ENCODE results near the gene FAM111B. TPM values are rescaled to one million over a fixed set of nuclear protein-coding genes. Genes with fewer than 3 reads are reported as not detected.

The FAM111B gene
- total RNA-seq, 1 donor from 2014 or later, result 13.1 TPM

DNA sequence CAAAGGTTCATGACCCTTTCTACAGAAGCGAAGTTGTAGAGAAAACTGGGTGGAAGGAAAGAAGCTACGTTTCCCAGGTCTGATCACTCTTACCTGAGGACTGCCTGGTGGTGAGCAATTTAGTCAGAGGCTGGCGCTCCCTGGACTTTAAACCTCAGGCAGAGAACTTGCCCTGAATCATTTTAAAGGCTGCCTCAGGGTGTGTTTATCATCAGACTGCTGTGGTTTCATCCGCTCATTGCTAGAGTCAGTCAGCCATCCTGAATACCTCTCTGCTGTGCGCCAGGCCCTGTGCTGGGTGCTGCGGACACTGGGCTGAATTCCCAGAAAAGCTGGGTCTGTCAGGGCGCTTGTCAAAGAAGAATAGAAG is 67.6 kb downstream of the FAM111B start:
- no peak overlapping the region for H3K9ac ChIP-seq
- H2AFZ ChIP-seq (replicated peaks), result no peak overlapping the region
- peaks cover 31% of the 10 kb centered on the region for H3K36me3 Mint-ChIP-seq
- no peaks in the 10 kb centered on the region for H3K27me3 ChIP-seq
- peaks cover 6% of the 10 kb centered on the region for H3K9me3 Mint-ChIP-seq
- peaks cover 55% of the 10 kb centered on the region for H3F3A ChIP-seq (ENCODE audit: low read depth)
- H3K9me3 ChIP-seq (ENCODE audit: low read depth), result no peaks in the 10 kb centered on the region
- peak overlapping the region; percentile 89 for H3K4me3 ChIP-seq
- peaks cover 15% of the 10 kb centered on the region for H3K27me3 Mint-ChIP-seq (ENCODE audit: insufficient read depth, low read depth)
- H4K20me1 ChIP-seq (ENCODE audit: low read depth), result peaks cover 60% of the 10 kb centered on the region
- peak overlapping the region; percentile 99 for H3K4me3 Mint-ChIP-seq
- H3K27ac ChIP-seq, result peak overlapping the region; percentile 63
- TF ChIP-seq EZH2 (IDR thresholded peaks at IDR 0.05) (no peak), EZH2phosphoT487 (IDR thresholded peaks at IDR 0.05) (no peak)
- TF ChIP-seq, protein P1, sequence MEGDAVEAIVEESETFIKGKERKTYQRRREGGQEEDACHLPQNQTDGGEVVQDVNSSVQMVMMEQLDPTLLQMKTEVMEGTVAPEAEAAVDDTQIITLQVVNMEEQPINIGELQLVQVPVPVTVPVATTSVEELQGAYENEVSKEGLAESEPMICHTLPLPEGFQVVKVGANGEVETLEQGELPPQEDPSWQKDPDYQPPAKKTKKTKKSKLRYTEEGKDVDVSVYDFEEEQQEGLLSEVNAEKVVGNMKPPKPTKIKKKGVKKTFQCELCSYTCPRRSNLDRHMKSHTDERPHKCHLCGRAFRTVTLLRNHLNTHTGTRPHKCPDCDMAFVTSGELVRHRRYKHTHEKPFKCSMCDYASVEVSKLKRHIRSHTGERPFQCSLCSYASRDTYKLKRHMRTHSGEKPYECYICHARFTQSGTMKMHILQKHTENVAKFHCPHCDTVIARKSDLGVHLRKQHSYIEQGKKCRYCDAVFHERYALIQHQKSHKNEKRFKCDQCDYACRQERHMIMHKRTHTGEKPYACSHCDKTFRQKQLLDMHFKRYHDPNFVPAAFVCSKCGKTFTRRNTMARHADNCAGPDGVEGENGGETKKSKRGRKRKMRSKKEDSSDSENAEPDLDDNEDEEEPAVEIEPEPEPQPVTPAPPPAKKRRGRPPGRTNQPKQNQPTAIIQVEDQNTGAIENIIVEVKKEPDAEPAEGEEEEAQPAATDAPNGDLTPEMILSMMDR (IDR thresholded peaks at IDR 0.05), result no peak
- peak overlapping the region; percentile 95 for H3K27ac Mint-ChIP-seq
- peaks cover 56% of the 10 kb centered on the region for H3K4me1 Mint-ChIP-seq
- H3K4me2 ChIP-seq, result peak overlapping the region; percentile 98
- peaks cover 65% of the 10 kb centered on the region for H3K4me1 ChIP-seq
- peaks cover 76% of the 10 kb centered on the region for H3K79me2 ChIP-seq (ENCODE audit: low read depth)
- H3K36me3 ChIP-seq, result no peaks in the 10 kb centered on the region
- no peak for DNase-seq (ENCODE audit: low spot score)

DNA sequence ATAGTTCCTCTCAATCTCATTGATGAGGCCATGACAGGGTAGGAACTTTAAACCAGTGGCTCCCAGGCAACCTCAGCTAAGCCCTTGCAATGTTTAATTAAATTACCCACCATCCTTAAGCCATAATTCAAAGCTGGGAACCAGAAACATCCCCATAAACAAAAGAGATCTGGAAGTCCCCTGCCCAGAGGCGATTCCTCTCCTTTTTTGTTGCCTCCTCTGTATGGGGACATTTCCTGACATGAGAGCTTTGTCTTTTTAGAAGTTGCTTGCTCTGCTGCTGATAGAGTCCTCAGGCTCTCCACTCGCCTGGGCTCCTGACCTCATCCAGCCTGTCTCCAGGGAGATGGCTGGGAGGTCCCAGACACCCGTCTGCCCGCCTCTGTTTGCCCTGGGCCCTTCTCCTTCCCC is 68.1 kb downstream of the FAM111B start:
- Histone ChIP-seq H3K36me3 (no peaks in the 10 kb centered on the region), H3K9me3 (ENCODE audit: low read depth) (no peaks in the 10 kb centered on the region), H3K9ac (no peak overlapping the region), H3K4me3 (peak overlapping the region; percentile 89), H3K4me1 (peaks cover 67% of the 10 kb centered on the region), H3K27me3 (no peaks in the 10 kb centered on the region), H3K27ac (peak overlapping the region; percentile 63), H3F3A (ENCODE audit: low read depth) (peaks cover 55% of the 10 kb centered on the region), H2AFZ (replicated peaks) (no peak overlapping the region), H3K4me2 (peak overlapping the region; percentile 98), H3K79me2 (ENCODE audit: low read depth) (peaks cover 79% of the 10 kb centered on the region), H4K20me1 (ENCODE audit: low read depth) (peaks cover 64% of the 10 kb centered on the region)
- Mint-ChIP-seq H3K9me3 (peaks cover 8% of the 10 kb centered on the region), H3K4me3 (peak overlapping the region; percentile 99), H3K4me1 (peaks cover 61% of the 10 kb centered on the region), H3K27ac (peak overlapping the region; percentile 95), H3K36me3 (peaks cover 33% of the 10 kb centered on the region), H3K27me3 (ENCODE audit: insufficient read depth, low read depth) (peaks cover 15% of the 10 kb centered on the region)
- TF ChIP-seq, protein P1 (IDR thresholded peaks at IDR 0.05), result no peak
- TF ChIP-seq EZH2phosphoT487 (IDR thresholded peaks at IDR 0.05) (no peak), EZH2 (IDR thresholded peaks at IDR 0.05) (no peak)
- peak; percentile 28 for DNase-seq (ENCODE audit: low spot score)

DNA sequence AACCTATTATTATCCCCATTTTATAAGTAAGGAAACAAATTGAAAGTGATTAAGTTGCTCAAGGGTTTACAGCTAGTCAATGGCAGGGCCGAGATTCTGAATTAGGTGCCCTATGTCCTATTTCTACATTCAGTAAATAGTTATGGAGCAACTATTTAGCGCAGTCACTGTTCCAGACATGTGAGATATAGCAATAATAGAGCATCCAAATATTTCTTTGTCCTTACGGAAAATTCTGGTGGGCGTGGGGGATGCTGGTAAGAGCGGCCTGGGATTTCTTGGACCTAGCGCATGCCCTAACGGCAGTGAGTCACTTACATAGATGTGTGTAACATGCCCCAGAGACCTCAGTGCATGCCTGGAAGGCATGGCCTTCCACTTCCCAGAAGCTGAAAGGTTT is 69.3 kb downstream of the FAM111B start:
- Histone ChIP-seq H3K9me3 (ENCODE audit: low read depth) (no peaks in the 10 kb centered on the region), H3K4me1 (peaks cover 68% of the 10 kb centered on the region), H3K36me3 (no peaks in the 10 kb centered on the region), H3K4me3 (no peak overlapping the region), H3K27me3 (no peaks in the 10 kb centered on the region), H3K27ac (no peak overlapping the region), H2AFZ (replicated peaks) (no peak overlapping the region), H3K4me2 (peak overlapping the region; percentile 4), H3K9ac (no peak overlapping the region), H3F3A (ENCODE audit: low read depth) (peaks cover 51% of the 10 kb centered on the region), H4K20me1 (ENCODE audit: low read depth) (peaks cover 77% of the 10 kb centered on the region), H3K79me2 (ENCODE audit: low read depth) (peaks cover 91% of the 10 kb centered on the region)
- Mint-ChIP-seq H3K27ac (peak overlapping the region; percentile 18), H3K36me3 (peaks cover 36% of the 10 kb centered on the region), H3K27me3 (ENCODE audit: insufficient read depth, low read depth) (peaks cover 18% of the 10 kb centered on the region), H3K9me3 (peaks cover 8% of the 10 kb centered on the region), H3K4me1 (peaks cover 73% of the 10 kb centered on the region), H3K4me3 (peak overlapping the region; percentile 99)
- no peak for DNase-seq (ENCODE audit: low spot score)
- TF ChIP-seq EZH2 (IDR thresholded peaks at IDR 0.05), result no peak

Other genes starting within 250 kb of the FAM111B start
- gene GLYATL1, start 167.7 kb upstream of the FAM111B start, total RNA-seq (ENCODE audit: low replicate concordance), result 9.1 and 10.9 TPM in 2 replicates
- gene GLYATL1B, start 20.9 kb upstream of the FAM111B start, total RNA-seq (ENCODE audit: low replicate concordance), result not detected in 2 replicates
- 31.0 and 32.7 TPM in 2 replicates for gene FAM111A, start 35.6 kb downstream of the FAM111B start, total RNA-seq (ENCODE audit: low replicate concordance)
- 16.9 and 34.8 TPM in 2 replicates for gene DTX4, start 64.9 kb downstream of the FAM111B start, total RNA-seq (ENCODE audit: low replicate concordance)
- gene MPEG1, start 105.7 kb downstream of the FAM111B start, total RNA-seq (ENCODE audit: low replicate concordance), result not detected in 2 replicates